Breast epithelium (tissue), 4 donors: ENCODE results near the gene WDR7. TPM values are rescaled to one million over a fixed set of nuclear protein-coding genes. Genes with fewer than 3 reads are reported as not detected.

Experiments
- DNase-seq, 2 donors: peaks; one replicate each; pipeline ENCODE4 v3.0.0-alpha.2; 2019; ENCODE audit warnings: low spot score in 2 of 2
- H3K27ac ChIP-seq, 2 donors: fragments of 200-600 bp; sonication (generic) in 1 of 2; one replicate each; pipeline ENCODE4 v1.5.1; 2016 to 2019; ENCODE audit warnings: mild to moderate bottlenecking in 1 of 2
- H3K27me3 ChIP-seq, 2 donors: fragments of 200-600 bp; sonication (generic) in 1 of 2; one replicate each; pipeline versions ENCODE4 v1.5.1 to v1.6.0; 2017 to 2019; ENCODE audit warnings: control low read depth in 1 of 2, mild to moderate bottlenecking in 1 of 2
- H3K36me3 ChIP-seq: fragments of 200-600 bp; one replicate; pipeline ENCODE4 v1.5.1; 2019
- H3K4me1 ChIP-seq, 2 donors: fragments of 200-600 bp; sonication (generic); one replicate each; pipeline ENCODE4 v1.5.1; 2016 to 2019; ENCODE audit warnings: control low read depth in 1 of 2
- H3K4me3 ChIP-seq, 3 donors: fragments of 200-600 bp; sonication (generic); 1 replicate in 2 of 3; 2 replicates in 1 of 3; pipeline ENCODE4 v1.5.1; 2016 to 2019; ENCODE audit warnings: mild to moderate bottlenecking in 3 of 3, moderate library complexity in 2 of 3
- H3K9me3 ChIP-seq, 2 donors: fragments of 200-600 bp; sonication (generic) in 1 of 2; one replicate each; pipeline ENCODE4 v1.5.1; 2016 to 2019; ENCODE audit warnings: control low read depth in 1 of 2
- CTCF ChIP-seq, 3 donors: fragments of 450-650 bp; IDR thresholded peaks; one replicate each; pipeline ENCODE4 v1.5.1; 2016 to 2017; ENCODE audit warnings: antibody characterized with exemption in 3 of 3, mild to moderate bottlenecking in 3 of 3, moderate library complexity in 3 of 3
- POLR2A ChIP-seq: fragments of 450-650 bp; IDR thresholded peaks from one replicate; pipeline ENCODE4 v1.6.1; 2016; ENCODE audit warnings: antibody characterized with exemption, mild to moderate bottlenecking, moderate library complexity
- POLR2AphosphoS5 ChIP-seq, 3 donors: sonication (generic); formaldehyde crosslinking; IDR thresholded peaks; one replicate each; pipeline ENCODE4 v1.6.1; 2017; ENCODE audit warnings: antibody characterized with exemption in 3 of 3
- intact Hi-C: fragments of 100-400 bp; cut with DNase I; formaldehyde crosslinking; loops from one replicate; pipeline ENCODE4 v1.15.1; 2023; ENCODE audit warnings: low total_unique reads
- total RNA-seq, 3 donors: library from RNA; depleted of rRNA; stranded (reverse); fragments of >200 nt; gene quantifications; one replicate each; pipeline ENCODE4 v1.1.0, GENCODE V29; 2016

The WDR7 gene
- total RNA-seq, 3 donors from 2014 or later: 28.3 to 32.6 (median 31.1) TPM

GRCh38 chr18:56723068-56723467, 71.9 kb downstream of the WDR7 start:
- intact Hi-C loops: no loop called here
- no peak overlapping the region for H3K4me3 ChIP-seq
- no peaks in the 10 kb centered on the region for H3K27me3 ChIP-seq
- no peak for DNase-seq
- H3K36me3 ChIP-seq: peaks cover 8% of the 10 kb centered on the region
- H3K4me1 ChIP-seq: no peaks in the 10 kb centered on the region
- H3K9me3 ChIP-seq: no peaks in the 10 kb centered on the region
- no peak overlapping the region for H3K27ac ChIP-seq
- no peak for TF ChIP-seq CTCF (IDR thresholded peaks at IDR 0.05)
- no peak for TF ChIP-seq POLR2AphosphoS5 (IDR thresholded peaks at IDR 0.05)
- TF ChIP-seq POLR2A: no peak

GRCh38 chr18:56723706-56724105, 72.5 kb downstream of the WDR7 start:
- H3K4me3 ChIP-seq: no peak overlapping the region
- no peaks in the 10 kb centered on the region for H3K27me3 ChIP-seq
- H3K36me3 ChIP-seq: peaks cover 8% of the 10 kb centered on the region
- DNase-seq: no peak
- H3K4me1 ChIP-seq: no peaks in the 10 kb centered on the region
- no peak overlapping the region for H3K27ac ChIP-seq
- H3K9me3 ChIP-seq: no peaks in the 10 kb centered on the region
- no peak for TF ChIP-seq POLR2A
- TF ChIP-seq CTCF (IDR thresholded peaks at IDR 0.05): no peak
- TF ChIP-seq POLR2AphosphoS5 (IDR thresholded peaks at IDR 0.05): no peak
- intact Hi-C loops: no loop called here

GRCh38 chr18:56726906-56727305, 75.7 kb downstream of the WDR7 start:
- Histone ChIP-seq H3K4me1 (no peaks in the 10 kb centered on the region), H3K27me3 (no peaks in the 10 kb centered on the region), H3K4me3 (no peak overlapping the region), H3K36me3 (peaks cover 8% of the 10 kb centered on the region), H3K27ac (no peak overlapping the region), H3K9me3 (no peaks in the 10 kb centered on the region)
- no peak for DNase-seq
- no peak for TF ChIP-seq POLR2A
- no peak for TF ChIP-seq POLR2AphosphoS5 (IDR thresholded peaks at IDR 0.05)
- TF ChIP-seq CTCF (IDR thresholded peaks at IDR 0.05): no peak
- intact Hi-C loops: no loop called here

GRCh38 chr18:56727399-56727798, 76.2 kb downstream of the WDR7 start:
- no peak overlapping the region for H3K4me3 ChIP-seq
- peaks cover 3% of the 10 kb centered on the region for H3K36me3 ChIP-seq
- no peaks in the 10 kb centered on the region for H3K9me3 ChIP-seq
- TF ChIP-seq POLR2A (no peak), CTCF (IDR thresholded peaks at IDR 0.05) (no peak), POLR2AphosphoS5 (IDR thresholded peaks at IDR 0.05) (no peak)
- H3K27ac ChIP-seq: no peak overlapping the region
- DNase-seq: no peak
- intact Hi-C loops: no loop called here
- no peaks in the 10 kb centered on the region for H3K4me1 ChIP-seq
- no peaks in the 10 kb centered on the region for H3K27me3 ChIP-seq

GRCh38 chr18:56728741-56729140, 77.6 kb downstream of the WDR7 start:
- no peak for DNase-seq
- intact Hi-C loops: no loop called here

More at GRCh38 chr18:56728741-56729140, 77.6 kb downstream of the WDR7 start:
- Histone ChIP-seq H3K27me3 (no peaks in the 10 kb centered on the region), H3K9me3 (no peaks in the 10 kb centered on the region), H3K36me3 (peaks cover 3% of the 10 kb centered on the region), H3K4me3 (no peak overlapping the region), H3K4me1 (no peaks in the 10 kb centered on the region), H3K27ac (no peak overlapping the region)
- TF ChIP-seq CTCF (IDR thresholded peaks at IDR 0.05): no peak
- no peak for TF ChIP-seq POLR2AphosphoS5 (IDR thresholded peaks at IDR 0.05)
- TF ChIP-seq POLR2A: no peak
